Stimulated activated CD8-positive, alpha-beta memory T cell treated with anti-CD3 and anti-CD28 coated beads, Interleukin-12 subunit alpha, Interleukin-12 subunit beta, amount 100 ng/mL, for 4 hours (primary cell): ENCODE measurements around the gene CYP2A6.
"Not testable (repeated sequence)": the region's sequence is repeated elsewhere in the genome, so short reads cannot be mapped to it uniquely, and the experiment has no call there.

Source experiments
- DNase-seq: peaks from one replicate; pipeline ENCODE4 v3.0.0-alpha.2; 2020; ENCODE audit warnings: low read depth

The CYP2A6 gene

GRCh38 chr19:40850277-40850676, at the start of gene CYP2A6:
Gene CYP2A6 (minus strand): TSS chr19:40850447. CDS start chr19:40850426, 21 bp downstream.
- not testable (repeated sequence) for DNase-seq

- DNase-seq = not testable (repeated sequence)
Observed at GRCh38 chr19:40899964-40900363, 49.7 kb upstream of the CYP2A6 start.

GRCh38 chr19:40896843-40897789, 46.9 kb upstream of the CYP2A6 start:
- not testable (repeated sequence) for DNase-seq

- no peak for DNase-seq
Observed at GRCh38 chr19:40896418-40896796, 46.2 kb upstream of the CYP2A6 start.

- DNase-seq = no peak
Observed at GRCh38 chr19:40893112-40893511, 42.9 kb upstream of the CYP2A6 start.

- DNase-seq = no peak
Observed at GRCh38 chr19:40889366-40889765, 39.1 kb upstream of the CYP2A6 start.

- DNase-seq = no peak
Observed at GRCh38 chr19:40888191-40888590, 37.9 kb upstream of the CYP2A6 start.

- DNase-seq = not testable (repeated sequence)
Observed at GRCh38 chr19:40884187-40884931, 34.1 kb upstream of the CYP2A6 start.

GRCh38 chr19:40882062-40882461, 31.8 kb upstream of the CYP2A6 start, which contains the start of gene CYP2A7:
Gene CYP2A7 (minus strand): TSS chr19:40882231. CDS start chr19:40882210, 21 bp downstream.
- not testable (repeated sequence) for DNase-seq

- not testable (repeated sequence) for DNase-seq
Observed at GRCh38 chr19:40879349-40879748, 29.1 kb upstream of the CYP2A6 start.

- DNase-seq = peak; percentile 60
Observed at GRCh38 chr19:40875526-40875951, 25.3 kb upstream of the CYP2A6 start.

- DNase-seq = not testable (repeated sequence)
Observed at GRCh38 chr19:40874874-40875273, 24.6 kb upstream of the CYP2A6 start.

- not testable (repeated sequence) for DNase-seq
Observed at GRCh38 chr19:40873873-40874272, 23.6 kb upstream of the CYP2A6 start.

GRCh38 chr19:40872209-40872608, 22.0 kb upstream of the CYP2A6 start:
- DNase-seq = no peak

GRCh38 chr19:40867701-40868100, 17.5 kb upstream of the CYP2A6 start:
- DNase-seq = no peak

GRCh38 chr19:40864739-40865496, 14.7 kb upstream of the CYP2A6 start:
- not testable (repeated sequence) for DNase-seq

GRCh38 chr19:40862785-40863184, 12.5 kb upstream of the CYP2A6 start:
- DNase-seq = no peak

- no peak for DNase-seq
Observed at GRCh38 chr19:40862333-40862732, 12.1 kb upstream of the CYP2A6 start.

GRCh38 chr19:40858109-40858508, 7.9 kb upstream of the CYP2A6 start:
- DNase-seq = no peak

GRCh38 chr19:40852467-40853152, 2.4 kb upstream of the CYP2A6 start:
- DNase-seq = not testable (repeated sequence)

- DNase-seq = not testable (repeated sequence)
Observed at GRCh38 chr19:40846722-40847121, 3.5 kb downstream of the CYP2A6 start.
